ENCODE measurements around the gene TDRD5. TPM values are rescaled to one million over a fixed set of nuclear protein-coding genes. Genes with fewer than 3 reads are reported as not detected.

The TDRD5 gene
- polyA plus RNA-seq, 1 donor (not counting 4 experiments of a cell fraction or from before 2014, with no cell fraction given) = not detected

GRCh38 chr1:179714159-179714558, 122.5 kb downstream of the TDRD5 start:
- Histone ChIP-seq H3K4me2 (ENCODE audit: control insufficient read depth, extremely low read depth, insufficient read depth, low read depth, low read length) (no peak overlapping the region), H3K27me3 (ENCODE audit: control insufficient read depth, extremely low read depth, insufficient read depth, low read length) (no peaks in the 10 kb centered on the region), H3K36me3 (ENCODE audit: control insufficient read depth in 2 of 2, extremely low read depth in 1 of 2, insufficient read depth in 2 of 2, low read length in 2 of 2) (no peaks in the 10 kb centered on the region), H3K4me3 (ENCODE audit: control insufficient read depth in 2 of 3, extremely low read depth in 1 of 3, insufficient read depth in 2 of 3, low read depth in 1 of 3, low read length in 3 of 3) (no peak overlapping the region), H3K79me2 (ENCODE audit: control insufficient read depth, insufficient read depth, low read length) (no peaks in the 10 kb centered on the region), H3K4me1 (ENCODE audit: control insufficient read depth, extremely low read depth, insufficient read depth, low read length) (no peaks in the 10 kb centered on the region), H2AFZ (ENCODE audit: control insufficient read depth, low read length) (no peak overlapping the region), H3K9ac (ENCODE audit: control insufficient read depth, extremely low read depth, insufficient read depth, low read length) (no peak overlapping the region), H3K9me3 (ENCODE audit: control insufficient read depth, low read depth, low read length) (no peaks in the 10 kb centered on the region), H3K9me1 (ENCODE audit: control insufficient read depth, extremely low read depth, insufficient read depth, low read length) (no peaks in the 10 kb centered on the region), H3K27ac (ENCODE audit: control insufficient read depth, insufficient read depth, low read length) (no peak overlapping the region), H4K20me1 (ENCODE audit: control insufficient read depth, extremely low read depth, insufficient read depth, low read length) (peaks cover 2% of the 10 kb centered on the region)
- no peak for TF ChIP-seq EZH2 (IDR thresholded peaks at IDR 0.05; ENCODE audit: low read length)
- TF ChIP-seq CTCF (optimal IDR thresholded peaks at IDR 0.05 in 1 of 3, IDR thresholded peaks at IDR 0.05 in 1 of 3, conservative IDR thresholded peaks at IDR 0.05 in 1 of 3; ENCODE audit: extremely low read depth in 1 of 3, insufficient read depth in 2 of 3, low read length in 3 of 3) = no peak
- no peak for DNase-seq (ENCODE audit: low read depth, low spot score)
- FAIRE-seq = no peak
- dilution Hi-C loops (cut with MboI; ENCODE audit: extremely low pct_ligation_motif_present, low sequenced_read_pairs) = loop anchor here (25.0 kb wide), 1 partner anchor 98 kb away; no protein-coding TSS in a partner anchor

GRCh38 chr1:179714623-179715022, 123.0 kb downstream of the TDRD5 start:
- Histone ChIP-seq H3K27me3 (ENCODE audit: control insufficient read depth, extremely low read depth, insufficient read depth, low read length) (no peaks in the 10 kb centered on the region), H3K4me3 (ENCODE audit: control insufficient read depth in 2 of 3, extremely low read depth in 1 of 3, insufficient read depth in 2 of 3, low read depth in 1 of 3, low read length in 3 of 3) (no peak overlapping the region), H3K4me1 (ENCODE audit: control insufficient read depth, extremely low read depth, insufficient read depth, low read length) (no peaks in the 10 kb centered on the region), H3K4me2 (ENCODE audit: control insufficient read depth, extremely low read depth, insufficient read depth, low read depth, low read length) (no peak overlapping the region), H4K20me1 (ENCODE audit: control insufficient read depth, extremely low read depth, insufficient read depth, low read length) (no peaks in the 10 kb centered on the region), H3K9ac (ENCODE audit: control insufficient read depth, extremely low read depth, insufficient read depth, low read length) (no peak overlapping the region), H3K9me1 (ENCODE audit: control insufficient read depth, extremely low read depth, insufficient read depth, low read length) (no peaks in the 10 kb centered on the region), H2AFZ (ENCODE audit: control insufficient read depth, low read length) (no peak overlapping the region), H3K36me3 (ENCODE audit: control insufficient read depth in 2 of 2, extremely low read depth in 1 of 2, insufficient read depth in 2 of 2, low read length in 2 of 2) (no peaks in the 10 kb centered on the region), H3K27ac (ENCODE audit: control insufficient read depth, insufficient read depth, low read length) (no peak overlapping the region), H3K79me2 (ENCODE audit: control insufficient read depth, insufficient read depth, low read length) (no peaks in the 10 kb centered on the region), H3K9me3 (ENCODE audit: control insufficient read depth, low read depth, low read length) (no peaks in the 10 kb centered on the region)
- dilution Hi-C loops (cut with MboI; ENCODE audit: extremely low pct_ligation_motif_present, low sequenced_read_pairs) = loop anchor here (25.0 kb wide), 1 partner anchor 98 kb away; no protein-coding TSS in a partner anchor
- DNase-seq (ENCODE audit: low read depth, low spot score) (no peak), FAIRE-seq (no peak)
- TF ChIP-seq CTCF (optimal IDR thresholded peaks at IDR 0.05 in 1 of 3, IDR thresholded peaks at IDR 0.05 in 1 of 3, conservative IDR thresholded peaks at IDR 0.05 in 1 of 3; ENCODE audit: extremely low read depth in 1 of 3, insufficient read depth in 2 of 3, low read length in 3 of 3) (no peak), EZH2 (IDR thresholded peaks at IDR 0.05; ENCODE audit: low read length) (no peak)

All from keratinocyte (primary cell).